ENCODE data around the gene SLC6A8.

Gene SLC6A8

DNA sequence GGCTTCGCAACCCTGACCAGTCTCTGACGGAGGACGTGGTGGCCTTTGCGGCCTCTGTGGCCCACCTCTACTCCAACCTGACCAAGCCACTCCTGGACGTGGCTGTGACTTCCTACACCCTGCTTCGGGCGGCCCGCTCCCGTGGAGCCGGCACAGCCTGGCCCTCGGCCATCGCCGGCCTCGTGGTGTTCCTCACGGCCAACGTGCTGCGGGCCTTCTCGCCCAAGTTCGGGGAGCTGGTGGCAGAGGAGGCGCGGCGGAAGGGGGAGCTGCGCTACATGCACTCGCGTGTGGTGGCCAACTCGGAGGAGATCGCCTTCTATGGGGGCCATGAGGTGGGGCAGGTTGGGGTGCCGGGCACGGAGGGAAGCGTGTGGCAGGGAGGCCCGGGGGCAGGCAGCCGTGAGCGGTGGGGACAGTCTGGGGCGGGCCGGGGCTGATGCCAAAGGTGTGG, 38.1 kb downstream of the SLC6A8 start:
- in situ Hi-C loops (cut with MboI; ENCODE audit: low sequenced_read_pairs), result loop anchor here (25.0 kb wide), 1 partner anchor 811 kb away; the partner anchor contains the start of genes G6PD and IKBKG

DNA sequence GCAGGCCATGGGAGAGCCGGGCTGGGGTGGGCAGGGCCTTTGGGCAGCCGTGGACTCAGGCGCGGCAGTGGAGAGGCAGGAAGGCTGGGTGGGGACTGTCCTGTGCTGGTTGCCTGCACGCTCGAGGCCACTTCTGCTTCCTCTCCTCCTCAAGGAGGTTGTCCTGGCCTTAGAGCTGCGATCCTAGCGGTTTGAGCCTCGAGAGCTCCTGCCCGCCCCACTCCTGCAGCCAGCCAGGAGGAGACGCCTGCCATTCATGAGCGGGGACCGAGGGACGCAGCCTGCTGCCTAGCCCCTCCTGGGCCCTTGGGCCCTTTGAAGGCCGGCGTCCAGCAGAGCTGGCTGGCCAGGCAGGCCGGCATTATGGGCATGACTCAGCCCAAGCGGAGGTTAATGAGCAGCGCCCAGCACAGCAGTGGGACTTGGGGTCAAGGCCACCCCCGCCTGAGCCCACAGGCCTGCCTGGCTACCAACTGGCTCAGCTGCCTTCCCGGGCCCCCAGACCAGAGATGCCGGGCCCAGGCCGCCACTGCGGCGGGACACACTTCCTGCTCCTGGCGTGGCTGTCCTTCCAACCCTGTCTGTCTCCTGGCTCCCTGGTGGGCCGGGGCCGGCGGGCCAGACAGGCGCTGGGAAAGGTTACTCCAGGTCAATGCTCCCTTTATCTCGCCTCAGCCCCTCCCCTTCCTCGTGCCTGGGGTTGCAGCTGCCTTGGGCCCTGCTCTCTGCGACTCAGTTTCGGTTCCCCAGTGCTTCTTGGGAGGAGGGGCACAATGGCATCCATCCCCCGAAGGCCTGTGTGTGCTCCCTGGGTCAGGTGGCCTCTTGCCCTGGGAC, 38.8 kb downstream of the SLC6A8 start:
- in situ Hi-C loops (cut with MboI; ENCODE audit: low sequenced_read_pairs), result loop anchor here (25.0 kb wide), 1 partner anchor 811 kb away; the partner anchor contains the start of genes G6PD and IKBKG

DNA sequence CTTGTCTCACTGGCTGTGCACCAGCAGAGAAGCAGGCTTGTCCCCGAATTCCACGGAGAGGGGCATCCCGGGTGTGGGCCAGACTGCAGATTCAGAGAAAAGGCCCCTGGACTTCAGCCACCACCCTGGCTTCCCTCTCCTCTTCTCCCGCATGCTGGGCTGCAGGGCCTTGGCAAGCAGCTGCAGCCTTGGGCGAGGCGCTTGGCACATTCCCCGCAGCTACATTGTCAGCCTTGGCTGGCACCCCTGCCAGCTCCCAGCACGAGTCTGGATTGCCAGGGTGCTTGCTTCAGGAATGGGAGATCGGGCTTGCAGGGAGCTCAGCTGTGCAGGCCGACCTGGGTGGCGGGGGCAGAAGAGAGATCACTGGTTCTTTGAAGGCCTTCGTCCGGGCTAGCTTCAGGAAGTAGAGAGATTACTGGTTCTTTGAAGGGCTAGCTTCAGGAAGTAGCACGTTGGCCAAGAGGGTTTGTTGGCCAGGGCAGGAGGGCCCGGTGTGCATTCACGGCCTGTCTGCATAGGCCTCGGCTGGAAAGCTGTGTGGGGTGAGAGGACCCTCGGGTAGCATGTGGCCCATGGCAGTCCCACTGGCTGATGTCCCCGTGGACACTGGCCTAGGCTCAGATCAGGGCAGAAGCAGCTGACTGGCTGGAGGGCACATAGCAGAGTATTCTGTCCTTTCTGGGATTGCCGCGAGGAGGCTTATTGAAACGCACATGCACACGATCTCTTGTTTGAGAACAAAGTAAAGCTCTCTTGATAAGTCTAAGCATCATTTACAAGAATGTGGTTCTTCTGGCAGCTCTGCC, 39.6 kb downstream of the SLC6A8 start:
- in situ Hi-C loops (cut with MboI; ENCODE audit: low sequenced_read_pairs), result loop anchor here (25.0 kb wide), 1 partner anchor 810 kb away; the partner anchor contains the start of genes G6PD and IKBKG

DNA sequence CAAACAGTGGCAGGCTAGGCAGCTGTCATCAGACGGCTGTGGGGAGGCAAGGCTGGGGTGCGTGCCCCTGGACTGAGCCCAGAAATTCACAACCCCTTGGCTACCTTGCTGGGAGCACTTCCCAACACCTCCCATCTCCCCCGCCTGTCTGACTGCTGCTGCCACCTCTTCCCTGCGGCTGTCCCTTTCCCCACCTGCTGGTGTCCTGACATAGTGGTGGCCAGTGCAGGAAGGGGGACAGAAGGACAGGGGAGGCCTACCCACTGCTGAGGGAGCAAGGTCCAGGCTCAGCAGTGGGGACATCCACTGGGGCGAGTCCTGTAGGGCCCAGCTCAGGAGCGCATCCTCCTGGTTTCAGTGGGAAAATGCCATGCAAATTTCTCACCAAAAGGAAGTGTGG, 40.4 kb downstream of the SLC6A8 start:
- in situ Hi-C loops (cut with MboI; ENCODE audit: low sequenced_read_pairs), result loop anchor here (25.0 kb wide), 1 partner anchor 809 kb away; the partner anchor contains the start of genes G6PD and IKBKG

DNA sequence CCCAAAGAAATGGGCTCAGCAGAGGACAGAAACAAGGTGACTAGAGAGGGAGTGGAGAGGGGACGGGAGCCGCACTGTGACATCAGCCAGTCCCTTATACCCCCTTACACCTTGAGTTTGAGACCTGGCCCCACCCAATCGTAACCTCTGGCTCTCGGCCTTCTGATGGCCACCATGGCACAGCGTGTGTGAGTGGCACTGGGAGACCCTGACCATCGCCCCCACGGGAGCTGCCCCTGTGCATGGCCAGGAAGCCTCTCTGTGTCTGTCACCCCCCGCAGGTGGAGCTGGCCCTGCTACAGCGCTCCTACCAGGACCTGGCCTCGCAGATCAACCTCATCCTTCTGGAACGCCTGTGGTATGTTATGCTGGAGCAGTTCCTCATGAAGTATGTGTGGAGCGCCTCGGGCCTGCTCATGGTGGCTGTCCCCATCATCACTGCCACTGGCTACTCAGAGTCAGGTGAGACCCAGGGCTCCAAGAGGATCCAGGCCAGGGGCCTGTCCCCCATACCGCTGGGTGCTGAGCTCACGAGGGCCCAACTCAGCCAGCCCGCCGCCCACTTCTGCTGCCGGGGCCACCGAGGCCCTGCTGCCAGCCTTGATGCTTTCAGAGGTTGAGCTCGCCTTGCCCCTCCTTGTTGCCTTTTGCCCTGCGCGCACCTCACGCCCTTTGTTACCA, 41.4 kb downstream of the SLC6A8 start:
- in situ Hi-C loops (cut with MboI; ENCODE audit: low sequenced_read_pairs), result loop anchor here (25.0 kb wide), 1 partner anchor 808 kb away; the partner anchor contains the start of genes G6PD and IKBKG

DNA sequence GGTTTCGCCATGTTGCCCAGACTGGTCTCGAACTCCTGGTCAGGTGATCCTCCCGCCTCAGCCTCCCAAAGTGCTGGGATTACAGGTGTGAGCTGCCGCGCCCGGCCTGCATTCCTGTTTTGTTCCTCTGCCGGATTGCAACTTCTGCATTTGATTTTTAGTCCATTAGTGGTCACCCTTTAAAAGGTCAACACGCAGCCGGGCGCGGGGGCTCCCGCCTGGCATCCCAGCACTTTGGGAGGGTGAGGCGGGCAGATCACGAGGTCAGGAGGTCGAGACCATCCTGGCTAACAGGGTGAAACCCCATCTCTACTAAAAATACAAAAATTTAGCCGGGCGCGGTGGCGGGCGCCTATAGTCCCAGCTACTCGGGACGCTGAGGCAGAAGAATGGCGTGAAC, 42.4 kb downstream of the SLC6A8 start:
- in situ Hi-C loops (cut with MboI; ENCODE audit: low sequenced_read_pairs), result loop anchor here (25.0 kb wide), 1 partner anchor 807 kb away; the partner anchor contains the start of genes G6PD and IKBKG

DNA sequence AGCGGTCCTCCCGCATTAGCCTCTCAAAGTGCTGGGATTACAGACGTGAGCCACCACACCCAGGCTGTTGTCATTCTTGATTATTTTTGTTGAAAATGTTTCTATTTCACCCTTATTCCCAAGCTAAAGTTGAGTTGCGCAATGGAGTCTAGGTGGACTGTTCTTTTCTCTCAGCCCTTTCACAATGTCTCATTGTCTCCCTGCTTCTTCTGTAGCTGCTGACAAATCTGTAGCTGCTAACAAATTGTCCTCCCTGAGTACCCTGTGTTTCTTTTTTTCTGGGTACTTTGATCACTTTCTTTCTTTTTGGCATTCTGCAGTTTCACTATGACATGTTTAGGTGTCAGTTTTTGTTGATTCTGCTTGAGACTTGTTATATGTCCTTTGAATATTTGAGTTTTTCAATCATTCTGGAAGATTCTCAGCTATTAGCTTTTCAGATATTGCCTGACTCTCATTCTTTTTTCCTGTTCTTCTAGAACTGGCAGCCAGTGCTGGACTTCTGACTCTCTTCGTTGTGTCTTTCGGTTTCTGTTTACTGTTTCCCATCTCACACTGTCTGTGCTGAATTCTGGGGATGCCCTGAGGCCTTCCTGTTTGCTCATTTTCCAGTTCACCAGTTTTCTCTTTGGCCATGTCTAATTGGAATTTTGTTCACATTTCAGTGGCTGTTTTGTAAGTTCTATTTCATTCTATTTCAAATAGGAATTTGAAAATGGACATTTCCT, 43.6 kb downstream of the SLC6A8 start:
- in situ Hi-C loops (cut with MboI; ENCODE audit: low sequenced_read_pairs), result loop anchor here (25.0 kb wide), 1 partner anchor 806 kb away; the partner anchor contains the start of genes G6PD and IKBKG

DNA sequence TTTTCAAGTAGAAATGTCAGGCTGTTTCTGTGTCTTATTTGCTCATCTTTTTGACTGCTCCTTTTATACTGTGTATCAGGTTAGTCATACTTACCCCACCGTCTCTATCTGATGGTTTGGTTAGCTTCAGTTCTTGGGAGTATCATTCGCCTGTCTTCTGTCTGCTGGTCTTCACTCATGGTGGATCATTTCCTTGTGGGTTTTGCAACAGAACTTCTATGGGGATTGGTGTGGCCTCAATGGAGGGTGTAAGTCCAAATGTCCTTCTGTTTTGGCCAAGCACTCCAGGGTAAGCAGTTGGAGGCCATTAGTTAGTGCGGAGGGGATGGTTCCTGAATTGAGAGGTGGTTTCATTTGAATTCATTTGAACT, 44.1 kb downstream of the SLC6A8 start:
- in situ Hi-C loops (cut with MboI; ENCODE audit: low sequenced_read_pairs), result loop anchor here (25.0 kb wide), 1 partner anchor 805 kb away; the partner anchor contains the start of genes G6PD and IKBKG

DNA sequence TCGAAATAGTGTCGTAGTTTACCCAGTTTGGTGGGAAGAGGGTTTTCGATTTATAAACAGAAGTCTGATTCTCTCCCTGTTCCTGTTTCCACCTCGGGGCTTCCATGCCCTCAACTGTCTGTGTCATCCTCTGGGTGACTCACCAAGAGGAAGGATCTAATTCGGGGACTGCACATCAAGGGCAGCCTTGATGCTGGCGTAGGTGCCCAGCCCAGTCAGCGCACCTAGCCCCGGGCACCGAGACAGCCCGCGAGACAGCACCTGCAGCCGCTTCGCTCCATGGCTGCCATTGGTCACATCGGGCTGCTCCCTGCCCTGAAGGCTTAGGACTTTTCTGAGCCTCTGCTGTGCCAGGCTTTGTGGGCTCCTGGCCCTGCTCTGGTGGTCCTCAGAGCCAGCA, 44.7 kb downstream of the SLC6A8 start:
- in situ Hi-C loops (cut with MboI; ENCODE audit: low sequenced_read_pairs), result loop anchor here (25.0 kb wide), 1 partner anchor 805 kb away; the partner anchor contains the start of genes G6PD and IKBKG

DNA sequence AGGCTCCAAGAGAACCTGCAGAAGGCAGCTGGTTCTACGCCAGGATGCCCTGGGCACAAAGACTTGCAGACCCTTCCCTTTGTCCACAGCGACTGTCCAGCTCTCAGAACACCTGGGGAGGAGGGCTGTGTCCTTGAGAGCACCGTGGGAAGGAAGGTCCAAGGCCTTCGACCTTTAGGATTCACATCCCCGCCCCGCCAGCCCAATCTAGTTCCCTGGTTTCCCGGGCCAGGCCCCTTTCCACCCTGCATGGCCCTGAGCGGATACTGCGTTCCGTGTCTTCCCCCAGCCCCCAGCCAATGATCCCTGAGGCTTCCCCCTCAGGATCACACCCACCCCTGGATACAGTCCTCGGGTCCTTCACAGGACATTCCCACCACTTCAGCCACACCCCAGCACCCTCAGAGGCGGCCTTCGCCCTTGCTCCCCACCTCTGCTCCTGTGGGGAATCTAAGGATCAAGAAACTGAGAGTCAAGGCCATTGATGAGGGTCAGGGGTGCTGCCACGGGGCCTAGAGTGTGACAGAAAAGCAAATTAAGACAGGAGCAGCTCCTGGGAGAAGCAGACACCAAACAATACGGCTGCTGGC, 46.0 kb downstream of the SLC6A8 start:
- in situ Hi-C loops (cut with MboI; ENCODE audit: low sequenced_read_pairs), result loop anchor here (25.0 kb wide), 1 partner anchor 804 kb away; the partner anchor contains the start of genes G6PD and IKBKG

DNA sequence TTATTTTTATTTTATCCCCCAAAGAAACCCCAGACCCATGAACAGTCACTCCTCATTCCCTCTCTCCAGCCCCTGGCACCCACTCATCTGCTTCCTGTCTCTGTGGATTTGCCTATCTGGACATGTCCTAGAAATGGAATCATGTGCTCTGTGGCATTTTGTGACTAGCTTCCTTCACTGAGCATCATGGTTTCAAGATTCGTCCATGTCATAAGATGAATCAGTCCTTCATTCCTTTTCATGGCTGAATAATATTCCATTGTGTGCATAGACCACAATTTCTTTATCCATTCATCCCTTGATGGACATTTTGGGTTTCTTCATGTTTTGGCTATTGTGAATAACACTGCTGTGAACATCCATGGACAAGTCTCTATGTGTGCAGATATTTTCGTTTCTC, 47.1 kb downstream of the SLC6A8 start:
- in situ Hi-C loops (cut with MboI; ENCODE audit: low sequenced_read_pairs), result loop anchor here (25.0 kb wide), 1 partner anchor 802 kb away; the partner anchor contains the start of genes G6PD and IKBKG

DNA sequence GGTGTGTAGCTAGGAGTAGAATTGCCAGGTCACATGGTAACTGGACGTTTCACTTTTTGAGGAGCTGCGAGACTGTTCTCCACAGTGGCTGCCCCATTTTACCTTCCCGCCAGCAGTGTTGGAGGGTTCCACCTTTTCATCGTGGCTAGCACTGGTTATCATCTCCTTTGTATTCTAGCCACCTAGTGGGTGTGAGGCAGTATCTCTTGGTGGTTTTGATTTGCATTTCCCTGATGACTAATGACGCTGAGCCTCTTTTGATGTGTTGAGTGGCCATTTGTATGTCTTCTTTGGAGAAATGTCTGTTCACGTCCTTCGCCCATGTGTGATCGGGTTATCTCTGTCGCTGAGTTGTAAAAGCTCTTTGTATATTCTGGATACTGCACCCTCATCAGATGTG, 47.5 kb downstream of the SLC6A8 start:
- in situ Hi-C loops (cut with MboI; ENCODE audit: low sequenced_read_pairs), result loop anchor here (25.0 kb wide), 1 partner anchor 802 kb away; the partner anchor contains the start of genes G6PD and IKBKG

DNA sequence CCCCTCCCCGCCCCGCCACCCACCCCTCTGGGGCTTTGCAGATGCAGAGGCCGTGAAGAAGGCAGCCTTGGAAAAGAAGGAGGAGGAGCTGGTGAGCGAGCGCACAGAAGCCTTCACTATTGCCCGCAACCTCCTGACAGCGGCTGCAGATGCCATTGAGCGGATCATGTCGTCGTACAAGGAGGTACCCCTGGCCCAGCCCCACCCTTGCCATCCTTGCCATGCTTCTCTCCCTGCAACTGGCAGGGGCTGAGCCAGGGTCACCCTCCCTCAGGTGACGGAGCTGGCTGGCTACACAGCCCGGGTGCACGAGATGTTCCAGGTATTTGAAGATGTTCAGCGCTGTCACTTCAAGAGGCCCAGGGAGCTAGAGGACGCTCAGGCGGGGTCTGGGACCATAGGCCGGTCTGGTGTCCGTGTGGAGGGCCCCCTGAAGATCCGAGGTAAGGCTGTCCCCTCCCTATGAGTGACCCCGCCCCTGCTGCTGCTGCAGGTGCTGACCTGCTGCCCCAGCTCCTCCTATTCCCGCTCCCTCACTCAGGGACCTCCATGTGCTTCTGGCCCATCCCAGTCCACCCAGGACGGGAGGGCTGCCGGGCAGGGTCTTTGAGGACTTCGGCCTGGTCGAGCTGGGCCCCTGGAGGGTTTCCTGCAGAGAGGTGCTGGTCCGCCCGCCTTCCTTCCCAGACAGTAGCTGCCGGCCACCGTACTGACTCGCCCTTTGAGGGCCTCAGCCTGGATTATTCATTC, 48.5 kb downstream of the SLC6A8 start:
- in situ Hi-C loops (cut with MboI; ENCODE audit: low sequenced_read_pairs), result loop anchor here (25.0 kb wide), 1 partner anchor 801 kb away; the partner anchor contains the start of genes G6PD and IKBKG

DNA sequence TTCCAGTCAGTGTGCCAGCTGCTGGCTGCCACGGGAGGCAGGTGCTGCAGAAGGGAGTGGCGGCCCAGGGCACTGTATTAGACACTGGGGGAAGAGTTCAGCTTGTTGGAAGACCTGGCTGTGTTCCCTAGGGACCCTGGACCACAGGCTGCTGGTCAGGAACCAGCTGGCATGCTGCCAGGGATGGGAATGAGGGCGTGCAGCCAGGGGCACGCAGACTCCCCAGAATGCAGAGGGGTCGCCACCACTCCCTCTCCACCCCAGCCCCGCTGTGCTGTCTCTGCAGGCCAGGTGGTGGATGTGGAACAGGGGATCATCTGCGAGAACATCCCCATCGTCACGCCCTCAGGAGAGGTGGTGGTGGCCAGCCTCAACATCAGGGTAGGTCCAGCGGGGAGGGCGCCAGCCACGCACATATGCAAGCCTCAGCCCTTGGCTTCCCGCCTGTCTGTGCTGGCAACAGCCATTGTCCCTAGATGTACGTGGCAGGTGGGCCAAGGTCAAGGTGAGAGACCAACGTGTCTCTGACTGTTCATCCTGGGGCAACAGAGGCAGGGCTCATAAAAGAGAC, 49.2 kb downstream of the SLC6A8 start:
- in situ Hi-C loops (cut with MboI; ENCODE audit: low sequenced_read_pairs), result loop anchor here (25.0 kb wide), 1 partner anchor 800 kb away; the partner anchor contains the start of genes G6PD and IKBKG

DNA sequence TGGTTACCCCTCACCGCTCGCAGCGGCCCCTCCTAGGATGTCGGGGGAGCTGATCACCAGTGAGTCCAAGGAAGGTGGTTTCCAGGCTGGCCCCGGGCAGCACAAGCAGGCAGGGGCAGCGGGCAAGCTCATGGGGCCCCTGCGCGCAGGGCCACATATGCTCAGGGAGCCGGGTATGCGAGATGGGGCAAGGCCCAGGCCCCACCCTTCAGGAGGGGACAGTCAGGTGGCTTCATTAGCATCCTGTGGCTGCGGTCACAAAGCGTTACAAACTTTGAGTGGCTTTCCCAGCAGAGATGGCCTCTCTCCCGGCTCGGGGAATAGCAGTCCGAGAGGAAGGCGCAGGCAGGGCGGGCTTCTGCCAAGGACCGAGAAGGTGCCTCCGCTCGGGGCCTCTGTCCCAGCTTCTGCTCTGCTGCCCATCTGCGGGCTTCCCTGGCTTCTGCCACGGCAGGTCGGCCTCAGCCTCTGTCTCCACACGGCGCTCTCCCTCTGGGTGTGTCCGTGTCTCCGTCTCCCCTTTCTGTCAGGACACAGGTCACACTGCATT, 50.4 kb downstream of the SLC6A8 start:
- in situ Hi-C loops (cut with MboI; ENCODE audit: low sequenced_read_pairs), result loop anchor here (25.0 kb wide), 1 partner anchor 799 kb away; the partner anchor contains the start of genes G6PD and IKBKG

DNA sequence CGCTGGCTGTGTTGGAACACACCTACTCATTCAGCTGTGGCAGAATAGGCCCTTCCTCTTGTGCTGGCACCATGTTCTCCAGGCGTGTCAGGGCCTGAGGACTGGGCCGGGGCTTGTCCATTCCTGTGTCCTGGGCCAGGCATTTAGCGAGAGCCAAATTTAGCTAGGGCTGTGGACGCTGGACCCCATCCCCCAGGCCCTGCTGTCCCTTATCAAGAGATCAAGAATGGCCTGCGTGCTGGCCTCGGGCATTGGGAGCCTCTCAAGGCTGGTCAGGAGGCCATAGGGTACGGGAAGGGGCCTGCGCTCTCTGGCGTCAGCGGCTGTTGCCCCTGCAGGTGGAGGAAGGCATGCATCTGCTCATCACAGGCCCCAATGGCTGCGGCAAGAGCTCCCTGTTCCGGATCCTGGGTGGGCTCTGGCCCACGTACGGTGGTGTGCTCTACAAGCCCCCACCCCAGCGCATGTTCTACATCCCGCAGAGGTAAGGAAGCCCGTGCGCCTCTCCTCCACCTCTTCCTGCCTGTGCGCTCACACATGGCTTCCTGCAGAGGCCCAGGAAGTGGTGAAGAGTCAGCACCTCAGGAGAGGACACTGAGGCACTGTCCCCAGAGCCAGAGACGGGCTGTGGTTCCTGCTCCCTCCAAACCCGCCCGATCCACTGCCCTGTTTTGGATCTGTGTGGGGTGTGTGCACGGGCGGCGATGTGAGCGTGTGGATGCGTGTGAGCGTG, 52.2 kb downstream of the SLC6A8 start:
- in situ Hi-C loops (cut with MboI; ENCODE audit: low sequenced_read_pairs), result loop anchor here (25.0 kb wide), 1 partner anchor 797 kb away; the partner anchor contains the start of genes G6PD and IKBKG

All from HL-60/S4 (cell line).